RCC 7860 (cell line): ENCODE results near the gene AGRN.
"Not testable (repeated sequence)": the region's sequence is repeated elsewhere in the genome, so short reads cannot be mapped to it uniquely, and the experiment has no call there.

Source experiments
- DNase-seq: peaks from one replicate; pipeline ENCODE4 v3.0.0-alpha.2; 2015; ENCODE audit warnings: low spot score
- FAIRE-seq: peaks from 2 replicates; lab custom pipeline; 2012; peaks lifted over from hg19 to GRCh38; lab: Jason Lieb, UNC

Gene AGRN

DNA sequence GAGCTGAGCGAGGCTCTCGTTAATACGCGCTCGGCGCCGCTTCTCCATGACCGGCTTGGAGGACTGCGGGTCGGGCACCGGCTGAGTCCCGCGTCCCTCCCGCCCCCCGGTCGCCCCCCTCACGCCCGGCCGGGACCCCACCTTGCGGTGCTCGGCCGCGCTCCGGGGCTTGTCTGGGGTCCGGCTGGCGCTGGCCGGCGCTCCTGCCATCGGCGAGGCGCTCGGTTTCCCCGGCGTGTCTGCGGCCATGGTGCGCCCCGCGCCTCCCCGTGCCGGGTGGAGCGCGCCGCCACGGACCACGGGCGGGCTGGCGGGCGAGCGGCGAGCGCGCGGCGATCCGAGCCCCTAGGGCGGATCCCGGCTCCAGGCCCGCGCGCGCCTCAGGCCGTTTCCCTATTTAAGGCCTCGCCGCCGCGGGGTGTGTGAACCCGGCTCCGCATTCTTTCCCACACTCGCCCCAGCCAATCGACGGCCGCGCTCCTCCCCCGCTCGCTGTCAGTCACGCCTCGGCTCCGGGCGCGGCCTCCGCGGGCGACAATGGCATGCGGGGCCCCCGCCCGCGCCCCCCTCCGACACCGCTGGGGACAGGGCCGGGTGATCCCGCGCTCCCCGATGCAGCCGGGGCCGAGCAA lies 20.1 kb upstream of the AGRN start, which contains the start of gene HES4:
HES4 (minus strand) TSS at position 373 of the 632 bp plus-strand sequence; CDS start at position 249, 124 bp downstream.
- FAIRE-seq: no peak
- peak; percentile 87 for DNase-seq

- DNase-seq (peak; percentile 81), FAIRE-seq (no peak)
Measured at GRCh38 chr1:1000357-1001056, 19.4 kb upstream of the AGRN start.

DNA sequence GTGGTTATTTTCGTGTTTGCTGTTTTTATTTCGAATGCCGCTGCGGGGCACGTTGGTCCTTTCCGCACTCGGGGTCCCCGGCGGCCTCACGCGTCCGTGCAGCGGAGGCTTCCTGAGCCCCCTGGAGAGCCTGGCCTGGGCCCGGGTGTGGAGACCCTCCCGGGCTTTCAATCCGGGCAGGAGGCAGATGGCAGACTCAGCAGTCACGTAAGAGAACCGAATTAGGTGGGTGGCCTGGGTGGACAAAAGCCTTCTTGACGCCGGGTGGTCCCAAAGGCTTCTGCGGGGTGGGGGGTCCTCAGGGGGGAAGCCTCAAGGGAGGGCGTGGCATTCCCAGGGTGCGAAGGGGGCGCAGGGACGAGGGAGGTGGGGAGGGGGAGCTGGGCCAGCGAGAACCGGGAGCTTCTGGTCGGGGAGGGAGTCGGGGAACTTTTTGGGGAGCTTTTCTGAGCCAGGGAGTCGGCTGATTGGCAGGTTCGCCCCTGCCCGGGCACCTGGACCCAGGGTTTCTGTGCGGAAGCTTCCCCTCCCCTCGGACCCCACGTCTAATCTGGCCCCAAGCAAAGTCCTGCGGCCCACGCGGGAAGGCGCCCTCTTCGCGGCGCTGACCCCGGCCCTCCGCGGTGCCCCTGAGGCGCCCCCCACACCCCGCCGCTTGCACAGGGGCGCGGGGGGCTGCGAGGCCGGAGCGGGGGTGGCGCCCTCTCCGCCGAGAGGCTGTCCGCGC lies 18.7 kb upstream of the AGRN start:
- no peak for FAIRE-seq
- no peak for DNase-seq

DNA sequence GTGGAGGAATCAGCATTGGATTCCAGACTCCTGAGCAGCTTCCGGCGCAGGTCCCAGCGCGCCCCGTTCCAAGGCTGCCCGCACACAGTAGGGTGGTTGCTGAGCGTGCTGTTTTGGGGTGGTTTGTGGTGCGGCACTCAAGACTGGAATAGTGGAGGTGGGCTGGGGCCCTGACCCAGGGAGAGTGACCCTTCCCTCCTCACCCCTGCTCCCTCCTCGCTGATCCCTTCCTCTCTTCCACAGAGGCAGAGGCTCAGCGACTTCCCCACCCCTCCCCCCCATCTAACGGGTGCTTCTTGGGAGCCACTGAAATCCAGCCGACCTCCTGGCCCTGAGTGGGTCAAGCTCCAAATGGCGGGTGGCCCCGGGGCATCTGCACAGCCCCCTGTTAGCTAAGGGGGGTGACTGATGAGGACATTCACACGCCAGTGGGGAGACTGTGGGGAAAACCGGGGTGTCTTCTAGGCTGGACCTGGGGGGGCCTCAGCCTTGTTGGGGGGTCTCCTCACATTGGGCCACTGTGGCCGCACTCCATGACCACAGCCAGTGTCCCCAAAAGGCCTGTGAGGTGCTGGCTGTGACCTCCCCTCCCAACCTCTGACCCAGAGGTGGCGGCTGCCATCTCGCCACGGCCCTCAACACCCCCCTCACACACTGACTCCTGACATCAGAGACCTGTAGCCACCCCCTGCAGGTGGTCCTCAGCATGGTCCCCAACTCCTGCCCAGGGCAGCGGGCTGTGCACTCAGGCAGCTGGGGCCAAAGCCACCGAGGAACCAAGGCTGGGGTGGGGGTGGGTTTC lies 16.1 kb upstream of the AGRN start:
- DNase-seq: no peak
- no peak for FAIRE-seq

DNA sequence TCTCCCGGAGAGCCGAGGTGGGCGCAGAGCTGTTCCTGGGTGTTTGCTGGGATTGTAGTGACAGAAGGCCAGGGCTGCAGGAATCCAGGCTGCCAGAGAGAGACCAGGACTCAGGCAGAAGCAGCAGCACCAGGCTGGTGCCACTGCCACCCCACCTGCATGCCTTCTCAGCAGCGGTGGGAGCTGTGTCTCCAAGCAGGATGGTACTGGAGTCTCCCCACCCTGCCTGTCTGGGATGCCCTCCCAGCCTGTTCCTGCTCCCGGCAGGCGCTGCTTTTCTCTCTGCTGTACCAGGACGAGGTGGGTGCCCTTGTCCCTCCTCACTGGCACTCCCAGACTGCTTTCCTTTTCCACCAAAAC lies 15.5 kb upstream of the AGRN start:
- no peak for DNase-seq
- no peak for FAIRE-seq

- FAIRE-seq: peak; percentile 40
- DNase-seq: peak; percentile 56
Measured at GRCh38 chr1:1004780-1005697, 14.9 kb upstream of the AGRN start.

DNA sequence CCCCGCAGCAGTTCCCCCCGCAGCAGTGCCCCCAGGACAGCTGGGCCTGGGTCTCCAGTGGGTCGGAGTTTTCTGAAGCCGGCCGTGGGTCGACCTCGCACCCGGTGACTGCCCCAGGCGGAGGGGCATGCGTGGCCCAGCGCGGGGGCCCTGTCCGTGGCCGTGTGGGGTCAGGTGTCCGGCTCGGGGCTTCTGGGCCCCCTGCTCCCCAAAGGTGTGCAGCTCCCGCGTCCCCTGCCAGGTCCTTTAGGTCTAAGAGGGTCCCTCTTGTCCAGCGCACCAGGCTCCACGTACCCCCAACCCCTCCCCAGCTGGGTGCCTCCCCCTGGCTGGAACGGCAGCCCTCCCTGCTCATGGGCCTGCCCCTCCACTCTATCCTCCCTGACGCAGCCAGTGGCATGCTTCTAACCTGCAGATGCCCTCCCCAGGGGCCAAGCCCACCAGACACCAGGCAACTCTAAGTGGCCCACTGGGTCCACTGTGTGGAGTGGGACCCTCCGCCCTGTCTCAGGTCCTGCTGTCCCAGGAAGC lies 14.1 kb upstream of the AGRN start:
- FAIRE-seq: no peak

DNA sequence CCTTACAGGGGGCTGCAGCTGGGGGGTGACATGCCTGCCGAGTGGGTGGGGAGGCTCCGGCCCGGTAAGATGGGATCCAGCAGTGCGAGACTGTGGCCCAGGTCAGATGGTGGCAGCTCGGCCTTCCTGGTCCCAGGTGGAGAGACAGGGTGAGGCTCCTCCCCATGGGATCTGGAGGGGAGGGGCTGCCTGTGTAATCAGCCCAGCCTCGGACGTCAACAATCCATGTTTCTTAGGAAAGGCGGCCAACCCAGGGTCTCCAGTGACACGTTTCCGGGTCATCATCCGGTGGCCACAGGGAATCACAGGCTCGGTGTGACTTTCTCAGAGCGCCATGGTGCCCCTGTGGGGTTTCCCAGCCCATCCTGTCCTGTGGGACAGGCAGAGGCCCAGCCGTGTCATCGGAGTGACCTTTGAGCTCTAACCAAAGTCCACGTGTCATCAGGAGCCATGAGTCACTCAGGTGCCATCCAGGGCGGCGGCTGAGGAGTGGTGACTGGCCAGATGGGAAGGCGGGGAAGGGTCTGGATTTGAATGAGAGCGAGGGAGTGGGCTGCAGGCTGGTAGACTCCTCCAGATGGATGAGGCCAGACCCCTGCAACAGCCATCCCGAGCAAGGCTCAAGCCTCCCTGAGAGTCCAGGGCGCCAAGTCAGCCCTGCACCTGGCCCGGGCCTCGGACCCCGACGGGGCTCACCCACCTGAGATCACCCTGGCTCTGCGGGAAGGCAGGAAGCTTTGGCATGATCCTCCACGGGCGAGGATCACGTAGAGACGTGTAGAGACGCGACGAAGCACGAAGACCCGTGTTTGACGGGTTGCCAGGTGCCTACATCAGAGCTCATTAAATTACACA lies 13.4 kb upstream of the AGRN start:
- FAIRE-seq (no peak), DNase-seq (peak; percentile 66)

More for the DNA sequence above, 14.1 kb upstream of the AGRN start:
- DNase-seq: no peak

- not testable (repeated sequence) for FAIRE-seq, DNase-seq
Measured at GRCh38 chr1:1010131-1010530, 9.8 kb upstream of the AGRN start.

DNA sequence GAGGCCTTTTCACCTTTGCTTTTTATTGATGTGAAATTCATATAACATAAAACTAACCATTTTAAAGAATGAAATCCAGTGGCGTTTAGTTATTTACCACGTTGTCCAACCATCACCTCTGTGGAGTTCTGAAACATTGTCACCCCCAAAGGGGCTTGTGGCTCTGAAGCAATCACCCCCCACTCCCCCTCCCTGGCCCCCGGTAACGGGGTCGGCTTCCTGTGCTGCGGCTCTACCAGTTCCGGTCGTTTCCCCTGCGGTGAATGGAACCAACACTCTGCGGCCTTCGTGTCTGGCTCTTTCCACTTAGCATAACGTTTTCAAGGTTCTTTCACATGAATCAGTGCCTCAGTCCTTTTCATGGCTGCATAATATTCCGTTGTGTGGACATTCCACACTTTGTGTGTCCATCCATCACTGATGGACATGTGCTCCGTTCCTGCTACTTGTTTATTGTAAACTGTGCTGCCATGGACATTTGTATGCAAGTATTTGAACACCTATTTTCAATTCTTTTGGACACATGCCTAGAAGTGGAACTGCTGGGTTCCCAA lies 8.4 kb upstream of the AGRN start:
- DNase-seq: no peak
- no peak for FAIRE-seq

DNA sequence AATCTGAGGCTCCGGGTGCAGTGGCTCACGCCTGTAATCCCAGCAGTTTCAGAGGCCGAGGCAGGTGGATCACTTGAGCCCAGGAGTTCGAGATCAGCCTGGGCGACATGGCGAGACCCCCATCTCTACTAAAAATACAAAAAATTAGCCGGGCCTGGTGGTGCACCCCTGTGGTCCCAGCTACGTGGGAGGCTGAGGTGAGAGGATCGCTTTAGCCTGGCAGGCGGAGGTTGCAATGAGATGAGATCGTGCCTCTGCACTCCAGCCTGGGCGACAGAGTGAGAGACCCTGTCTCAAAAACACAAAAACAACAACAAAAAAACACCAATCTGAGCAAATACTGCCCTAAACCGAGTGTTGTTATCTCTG lies 7.2 kb upstream of the AGRN start:
- DNase-seq, FAIRE-seq: not testable (repeated sequence)

DNA sequence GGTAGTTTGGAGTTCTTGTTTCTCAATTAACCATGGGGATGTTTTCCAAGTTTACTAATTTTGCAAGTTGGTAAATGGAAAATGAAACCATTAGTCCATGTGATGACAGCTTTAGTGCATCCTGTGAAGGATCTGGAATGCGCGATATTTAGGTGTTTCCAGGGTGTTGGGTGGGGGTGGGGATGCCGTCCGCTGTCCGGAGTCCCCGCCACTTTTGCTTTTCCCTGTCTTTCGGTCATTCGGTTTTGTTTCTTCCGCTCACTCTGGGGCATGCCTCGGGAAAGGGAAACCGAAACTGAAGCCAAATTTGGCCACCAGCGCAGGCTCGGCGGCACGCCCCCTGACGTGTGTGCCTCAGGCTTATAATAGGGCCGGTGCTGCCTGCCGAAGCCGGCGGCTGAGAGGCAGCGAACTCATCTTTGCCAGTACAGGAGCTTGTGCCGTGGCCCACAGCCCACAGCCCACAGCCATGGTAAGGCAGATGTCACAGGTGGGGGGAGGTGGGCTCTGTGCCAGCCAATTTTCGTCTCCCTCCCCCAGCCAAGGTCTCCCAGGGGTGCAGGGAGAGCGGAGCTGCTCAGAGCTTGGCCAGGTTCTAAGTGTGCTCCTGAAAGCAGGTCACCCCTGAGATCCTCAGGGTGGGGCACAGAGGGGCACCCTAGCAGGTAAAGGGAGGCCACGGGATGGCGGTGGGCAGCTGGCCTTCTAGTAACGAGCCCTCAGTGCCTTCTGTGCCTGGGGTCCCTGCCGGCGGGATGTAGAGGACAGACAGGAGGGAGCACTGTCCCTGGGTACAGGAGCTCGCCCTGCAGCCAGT lies 6.6 kb upstream of the AGRN start, which contains the start of gene ISG15:
ISG15 (plus strand) TSS at position 393 of the 817 bp plus-strand sequence; CDS start at position 470, 77 bp downstream.
- DNase-seq (peak; percentile 78), FAIRE-seq (peak; percentile 79)

GRCh38 chr1:1013922-1014648 lies 5.8 kb upstream of the AGRN start:
- no peak for FAIRE-seq
- no peak for DNase-seq

- DNase-seq: no peak
- FAIRE-seq: no peak
Measured at GRCh38 chr1:1014799-1015681, 4.9 kb upstream of the AGRN start.

DNA sequence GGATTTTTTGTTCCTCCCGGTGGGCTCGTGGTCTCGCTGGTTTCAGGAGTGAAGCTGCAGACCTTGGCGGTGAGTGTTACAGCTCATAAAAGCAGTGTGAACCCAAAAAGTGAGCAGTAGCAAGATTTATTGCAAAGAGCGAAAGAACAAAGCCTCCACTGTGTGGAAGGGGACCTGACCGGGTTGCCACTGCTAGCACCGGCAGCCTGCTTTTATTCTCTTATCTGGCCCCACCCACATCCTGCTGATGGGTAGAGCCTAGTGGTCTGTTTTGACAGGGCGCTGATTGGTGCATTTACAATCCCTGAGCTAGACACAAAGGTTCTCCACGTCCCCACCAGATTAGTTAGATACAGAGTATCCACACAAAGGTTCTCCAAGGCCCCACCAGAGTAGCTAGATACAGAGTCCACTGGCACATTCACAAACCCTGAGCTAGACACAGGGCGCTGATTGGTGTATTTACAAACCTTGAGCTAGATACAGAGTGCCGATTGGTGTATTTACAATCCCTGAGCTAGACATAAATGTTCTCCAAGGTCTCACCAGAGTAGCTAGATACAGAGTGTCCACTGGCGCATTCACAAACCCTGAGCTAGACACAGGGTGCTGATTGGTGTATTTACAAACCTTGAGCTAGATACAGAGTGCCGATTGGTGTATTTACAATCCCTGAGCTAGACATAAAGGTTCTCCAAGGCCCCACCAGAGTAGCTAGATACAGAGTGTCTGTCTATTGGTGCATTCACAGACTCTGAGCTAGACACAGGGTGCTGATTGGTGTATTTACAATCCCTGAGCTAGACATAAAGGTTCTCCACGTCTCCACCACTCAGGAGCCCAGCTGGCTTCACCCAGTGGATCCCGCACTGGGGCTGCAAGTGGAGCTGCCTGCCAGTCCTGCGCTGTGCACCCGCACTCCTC lies 2.3 kb upstream of the AGRN start:
- not testable (repeated sequence) for FAIRE-seq

More for the DNA sequence above, 2.3 kb upstream of the AGRN start:
- DNase-seq: not testable (repeated sequence)
